ENCODE measurements around the gene SNX17.
A peak's percentile ranks its signal among the peaks of the same experiment; 100 is the strongest.

Gene SNX17

GRCh38 chr2:27370816-27371620, 602 bp downstream of the SNX17 start:
- DNase-seq: peak; percentile 47 to 54

- DNase-seq: no peak
Observed at GRCh38 chr2:27372937-27373336, 2.5 kb downstream of the SNX17 start.

GRCh38 chr2:27373567-27373966, 3.2 kb downstream of the SNX17 start:
- DNase-seq: no peak

GRCh38 chr2:27375513-27376099, 5.2 kb downstream of the SNX17 start:
- no peak for DNase-seq

DNA sequence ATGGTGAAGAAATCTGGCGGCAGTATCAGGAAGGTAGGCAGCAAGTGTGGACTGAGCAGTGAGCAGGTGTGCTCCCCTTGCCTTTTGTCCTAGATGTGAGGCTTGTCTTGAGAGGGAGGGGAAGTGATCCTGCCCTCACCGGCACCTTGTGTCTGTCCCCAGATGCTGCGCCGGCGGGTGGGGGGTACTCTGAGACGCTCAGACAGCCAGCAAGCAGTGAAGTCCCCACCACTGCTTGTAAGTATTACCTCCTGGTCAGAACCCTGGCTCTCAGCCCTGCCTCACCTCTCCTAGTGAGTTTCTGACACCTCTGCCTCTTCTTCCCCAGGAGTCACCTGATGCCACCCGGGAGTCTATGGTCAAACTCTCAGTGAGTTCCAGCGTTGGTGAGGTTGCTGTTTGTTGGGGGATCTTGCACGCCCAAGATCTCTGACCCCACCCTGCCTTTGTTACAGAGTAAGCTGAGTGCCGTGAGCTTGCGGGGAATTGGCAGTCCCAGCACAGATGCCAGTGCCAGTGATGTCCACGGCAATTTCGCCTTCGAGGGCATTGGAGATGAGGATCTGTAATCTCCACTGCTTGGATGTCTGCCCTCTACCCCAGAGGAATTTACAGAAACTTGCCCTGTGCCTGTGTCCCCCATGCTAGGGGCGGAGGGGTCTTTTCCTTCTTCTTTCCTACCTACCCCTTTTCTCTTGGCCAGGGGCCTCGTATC, 5.9 kb downstream of the SNX17 start:
- DNase-seq: no peak

DNA sequence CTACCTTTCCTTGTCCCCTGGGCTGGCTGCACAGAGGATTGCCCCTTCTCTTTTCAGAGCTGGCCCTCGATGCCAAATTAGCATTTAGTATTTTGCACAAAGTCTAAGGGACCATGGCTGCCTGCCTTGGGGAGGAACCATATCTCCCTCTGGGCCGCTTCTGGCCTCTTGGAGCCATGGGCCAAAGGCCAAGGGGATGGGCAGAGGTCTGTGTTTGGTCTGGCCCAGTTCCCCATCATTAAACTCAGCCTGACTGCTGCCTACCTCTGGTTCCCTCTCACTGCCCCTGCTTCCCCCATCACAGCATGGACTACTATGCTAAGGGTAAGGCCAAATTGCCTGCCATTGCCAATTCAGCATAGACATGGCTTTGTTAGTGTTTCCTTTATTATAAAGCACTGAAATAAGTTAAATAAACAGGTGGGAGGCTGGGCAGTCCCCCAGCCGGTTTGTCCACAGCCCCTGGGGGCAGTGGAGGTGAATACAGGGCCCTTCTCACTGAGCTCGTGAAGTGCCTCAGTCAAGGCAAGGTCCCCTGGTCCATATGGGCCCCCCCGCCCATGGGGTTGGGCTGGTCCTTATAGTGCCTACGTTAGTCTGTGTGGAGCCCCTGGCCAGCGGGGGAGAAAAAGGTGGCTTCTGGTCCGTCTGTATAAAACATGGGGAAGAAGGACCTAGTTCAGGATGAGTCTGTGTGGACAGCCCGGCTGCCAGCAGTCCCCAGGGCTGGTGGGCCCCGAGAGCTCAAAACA, 6.6 kb downstream of the SNX17 start:
- no peak for DNase-seq

- DNase-seq: no peak
Observed at GRCh38 chr2:27377618-27378095, 7.2 kb downstream of the SNX17 start.

DNA sequence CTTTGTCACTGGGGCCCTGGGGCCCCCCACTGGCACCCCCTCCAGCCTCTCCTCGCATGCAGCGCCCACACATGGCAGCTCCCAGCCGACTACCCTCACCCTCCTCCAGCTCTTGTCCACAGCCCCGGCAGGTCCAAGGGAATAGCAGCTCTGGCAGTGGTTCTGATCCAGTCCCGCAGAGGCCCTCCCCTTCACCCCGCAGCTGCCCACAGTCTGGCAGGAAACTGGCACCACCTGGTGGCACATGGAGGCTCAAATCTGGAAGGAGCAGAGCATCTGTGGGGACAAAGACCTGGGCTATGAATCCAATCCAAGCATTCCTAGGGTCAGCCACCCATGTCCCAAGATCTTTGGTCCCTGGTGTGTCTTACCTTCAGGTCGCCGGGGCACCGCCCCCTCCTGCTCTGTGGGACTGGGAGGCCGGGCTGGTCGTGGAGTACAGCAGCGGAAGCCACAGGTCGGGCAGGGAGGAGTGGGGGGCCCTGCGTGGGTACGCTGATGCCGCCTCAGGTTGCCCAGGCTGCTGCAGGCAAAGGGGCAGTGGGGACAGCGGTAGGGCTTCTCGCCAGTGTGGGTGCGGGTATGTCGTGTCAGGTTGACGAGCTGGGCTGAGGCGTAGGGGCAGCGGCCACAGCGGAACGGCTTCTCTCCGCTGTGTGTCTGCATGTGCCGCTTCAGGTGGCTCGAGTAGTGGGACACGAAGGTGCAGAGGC, 7.8 kb downstream of the SNX17 start:
- DNase-seq: no peak

DNA sequence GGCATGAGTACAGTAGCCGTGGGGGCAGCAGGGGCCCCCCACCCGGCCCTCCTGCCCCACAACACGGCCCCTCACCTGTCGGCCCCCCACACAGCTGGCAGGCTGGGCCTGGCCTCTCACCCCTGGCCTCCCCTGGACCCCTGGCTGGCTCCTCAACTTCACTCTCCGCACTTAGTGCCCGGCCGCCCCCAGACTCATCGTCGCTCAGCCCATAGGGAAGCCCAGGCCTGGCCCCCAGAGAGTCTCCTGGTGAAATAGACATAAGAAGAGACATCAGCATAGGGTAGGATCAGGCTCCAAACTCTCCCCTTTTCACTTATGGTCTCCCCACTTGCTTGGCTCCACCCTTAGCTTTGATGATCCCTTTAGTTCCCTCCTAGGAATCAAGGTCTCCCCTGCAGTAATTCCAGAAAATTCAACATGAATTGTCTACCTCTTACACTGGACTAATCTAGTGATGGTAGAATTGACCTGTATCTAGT, 8.4 kb downstream of the SNX17 start:
- DNase-seq: no peak

GRCh38 chr2:27379383-27379835, 9.0 kb downstream of the SNX17 start:
- no peak for DNase-seq

GRCh38 chr2:27379836-27380625, 9.6 kb downstream of the SNX17 start:
- DNase-seq: peak; percentile 66 to 67

DNA sequence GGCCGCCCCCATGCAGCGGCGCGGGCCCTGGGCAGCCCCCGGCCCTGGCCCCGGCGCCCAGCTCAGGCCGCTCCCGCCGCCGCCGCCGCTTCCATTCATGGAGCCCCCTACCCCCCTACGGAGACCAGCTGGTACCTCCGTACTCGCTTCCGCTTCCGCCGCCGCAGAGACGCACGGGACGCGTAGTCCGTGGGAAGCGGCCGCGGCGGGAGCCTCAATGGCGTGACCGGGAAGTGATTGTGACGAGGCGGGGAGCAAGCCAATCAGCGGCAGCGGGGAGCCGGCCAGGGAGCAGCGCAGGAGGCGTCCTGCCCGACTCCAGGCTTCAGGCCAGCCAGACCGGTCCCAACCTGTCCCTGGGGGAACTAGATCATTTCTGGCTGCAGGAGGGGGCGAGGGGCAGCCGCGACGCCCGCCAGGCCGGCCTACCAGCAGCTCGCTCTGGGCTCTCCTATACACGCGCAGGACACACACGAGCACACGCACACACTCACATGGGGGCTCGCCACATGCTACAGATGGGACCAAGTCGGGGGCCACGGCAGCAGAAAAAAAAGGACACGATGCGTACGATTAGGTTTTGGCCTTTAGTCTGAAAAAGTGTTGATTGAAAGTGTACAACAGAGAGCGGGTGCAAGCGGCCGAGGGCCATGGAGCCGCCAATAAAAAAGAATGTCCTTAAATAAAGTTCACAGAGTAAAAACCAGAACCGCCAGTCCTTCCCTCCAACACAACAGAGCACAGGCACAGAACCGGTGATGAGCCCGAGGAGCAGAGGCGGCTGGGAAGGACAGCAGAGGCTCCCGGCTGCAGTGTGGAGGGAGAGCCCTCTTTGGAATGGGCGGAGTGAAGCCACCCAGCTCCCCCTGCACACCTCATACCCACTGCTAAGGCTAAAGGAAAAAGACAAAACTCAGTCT, 10.5 kb downstream of the SNX17 start, which contains the start of gene ZNF513:
ZNF513 (minus strand) TSS at position 109 of the 920 bp plus-strand sequence. CDS start 208 bp downstream, outside the sequence.
- peak; percentile 90 to 91 for DNase-seq

- no peak for DNase-seq
Observed at GRCh38 chr2:27381577-27382181, 11.3 kb downstream of the SNX17 start.

GRCh38 chr2:27390822-27391679, 20.6 kb downstream of the SNX17 start:
- peak in 1 of 2 donors; percentile 67 for DNase-seq

DNA sequence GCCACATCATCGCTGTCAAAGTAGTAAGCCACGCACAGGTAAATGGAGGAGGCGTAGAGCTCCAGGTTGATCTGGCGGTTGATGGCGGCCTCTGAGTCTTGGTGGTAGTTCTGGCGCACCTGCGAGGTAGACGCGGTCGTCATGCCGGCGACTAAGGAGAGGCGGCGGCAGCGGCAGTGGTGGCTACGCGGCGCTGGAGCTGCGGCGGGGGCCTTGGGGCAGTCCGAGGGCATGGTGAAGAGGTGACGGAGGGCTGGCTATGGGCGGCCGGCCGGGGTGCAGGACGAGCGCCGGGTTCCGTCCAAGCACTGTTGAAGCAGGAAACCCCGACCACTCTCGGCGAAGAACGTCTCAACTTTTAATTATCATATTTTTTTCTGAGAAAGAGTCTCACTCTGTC, 22.8 kb downstream of the SNX17 start:
- no peak for DNase-seq

GRCh38 chr2:27398962-27399361, 28.5 kb downstream of the SNX17 start:
- no peak for DNase-seq

DNA sequence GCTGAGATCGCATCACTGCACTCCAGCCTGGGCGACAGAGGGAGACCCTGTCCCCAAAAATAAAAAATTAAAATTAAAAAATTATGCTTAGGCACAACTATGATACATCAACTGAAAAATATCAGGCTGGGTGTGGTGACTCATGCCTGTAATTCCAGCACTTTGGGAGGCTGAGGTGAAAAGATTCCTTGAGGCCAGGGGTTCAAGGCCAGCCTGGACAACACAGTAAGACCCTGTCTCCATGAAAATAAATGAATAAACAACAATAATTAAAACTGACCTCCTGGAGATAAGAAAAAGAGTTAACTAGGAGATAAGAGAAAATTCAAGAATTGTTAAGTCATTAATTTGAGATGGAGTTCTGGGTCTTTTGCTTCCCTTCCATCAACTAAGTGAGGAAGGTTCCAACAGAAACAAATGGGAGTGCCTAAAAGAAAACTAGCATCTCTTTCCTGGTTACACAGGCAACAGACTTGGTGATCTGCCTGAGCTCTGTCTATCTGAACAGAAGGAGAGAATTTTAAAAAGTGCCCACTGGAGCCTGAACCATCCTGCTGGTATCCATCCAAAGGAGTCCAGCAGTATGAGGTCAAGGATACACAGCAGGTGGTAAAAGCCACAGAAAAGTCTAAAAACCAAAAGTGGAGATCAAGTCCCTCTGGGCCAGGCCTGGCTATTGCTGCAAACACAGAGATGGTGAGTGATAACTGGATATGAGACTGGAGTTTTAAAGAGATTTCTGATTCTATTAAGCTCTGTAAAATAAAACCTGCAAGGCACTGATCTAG, 30.1 kb downstream of the SNX17 start:
- DNase-seq: no peak
